ENCODE measurements around the gene PJA1. TPM values are rescaled to one million over a fixed set of nuclear protein-coding genes. Genes with fewer than 3 reads are reported as not detected.

The PJA1 gene
- total and polyA plus RNA-seq, 7 donors, result 3.5 to 13.4 (median 7.4) TPM

DNA sequence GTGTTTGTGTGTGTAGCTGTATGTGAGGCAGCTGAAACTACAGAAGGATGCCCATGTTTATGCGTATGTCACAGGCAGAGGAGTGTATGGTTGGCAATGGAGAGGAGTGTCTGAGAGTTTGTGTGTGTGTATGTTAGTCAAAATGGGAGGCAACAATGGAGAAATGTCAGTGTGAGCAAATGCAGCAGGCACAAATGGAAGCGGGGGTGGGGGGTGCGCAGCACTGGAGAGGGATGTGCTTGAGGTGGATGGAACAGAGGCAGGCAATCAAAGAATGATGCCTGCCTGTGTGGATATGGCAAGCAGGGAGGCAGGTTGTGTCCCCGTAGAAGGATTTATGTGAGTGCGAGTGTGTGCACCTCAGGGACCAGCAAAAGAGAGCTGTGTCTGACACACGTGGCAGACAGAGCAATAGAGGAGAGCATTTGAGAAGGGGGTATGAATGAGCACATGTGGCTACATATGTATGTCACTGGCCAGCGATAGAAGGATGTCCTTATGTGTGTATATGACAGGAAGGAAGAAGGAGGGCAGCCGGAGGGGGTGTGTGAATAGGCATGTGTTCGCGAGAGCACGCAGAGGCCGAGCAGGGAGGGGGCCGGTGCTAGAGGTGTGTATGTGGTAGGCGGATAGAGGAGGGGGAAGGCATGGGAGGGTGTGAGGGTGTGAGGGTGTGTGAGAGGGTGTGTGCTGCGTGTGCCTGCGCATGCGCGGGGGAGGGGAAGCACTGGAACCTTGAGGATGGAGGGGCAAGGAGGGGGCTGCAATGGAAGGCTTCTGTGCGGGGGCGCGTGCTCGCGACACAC is 1.1 kb downstream of the PJA1 start:
- TF ChIP-seq, protein P1, sequence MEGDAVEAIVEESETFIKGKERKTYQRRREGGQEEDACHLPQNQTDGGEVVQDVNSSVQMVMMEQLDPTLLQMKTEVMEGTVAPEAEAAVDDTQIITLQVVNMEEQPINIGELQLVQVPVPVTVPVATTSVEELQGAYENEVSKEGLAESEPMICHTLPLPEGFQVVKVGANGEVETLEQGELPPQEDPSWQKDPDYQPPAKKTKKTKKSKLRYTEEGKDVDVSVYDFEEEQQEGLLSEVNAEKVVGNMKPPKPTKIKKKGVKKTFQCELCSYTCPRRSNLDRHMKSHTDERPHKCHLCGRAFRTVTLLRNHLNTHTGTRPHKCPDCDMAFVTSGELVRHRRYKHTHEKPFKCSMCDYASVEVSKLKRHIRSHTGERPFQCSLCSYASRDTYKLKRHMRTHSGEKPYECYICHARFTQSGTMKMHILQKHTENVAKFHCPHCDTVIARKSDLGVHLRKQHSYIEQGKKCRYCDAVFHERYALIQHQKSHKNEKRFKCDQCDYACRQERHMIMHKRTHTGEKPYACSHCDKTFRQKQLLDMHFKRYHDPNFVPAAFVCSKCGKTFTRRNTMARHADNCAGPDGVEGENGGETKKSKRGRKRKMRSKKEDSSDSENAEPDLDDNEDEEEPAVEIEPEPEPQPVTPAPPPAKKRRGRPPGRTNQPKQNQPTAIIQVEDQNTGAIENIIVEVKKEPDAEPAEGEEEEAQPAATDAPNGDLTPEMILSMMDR (IDR thresholded peaks at IDR 0.05), result no peak
- ATAC-seq (peak; percentile 44 to 71 (median 58)), DNase-seq (peak in 1 of 2 donors; percentile 18)
- H3K4me1 ChIP-seq, result no peaks in the 10 kb centered on the region
- H3K27me3 ChIP-seq (ENCODE audit: insufficient read depth in 3 of 3, low read length in 2 of 3), result peaks cover 0 to 7% (median 0%) of the 10 kb centered on the region in 3 donors
- H3K27ac ChIP-seq, result no peak overlapping the region
- H3K4me3 ChIP-seq, result peak overlapping the region; percentile 76
- WGBS, 3 donors, result 16 to 40% (median 28%) methylated on average over 15 to 23 of the region's 23 CpGs
- H3K36me3 ChIP-seq (ENCODE audit: insufficient read depth in 1 of 2, low read depth in 1 of 2), result peaks cover 0 to 16% of the 10 kb centered on the region in 2 donors
- intact Hi-C loops (cut with DNase I), result loop anchor here in 1 of 2 donors (5.0 to 10.0 kb wide), 3 partner anchors 67 to 269 kb away; no protein-coding TSS in a partner anchor
- H3K9me3 ChIP-seq, result peaks cover 5% of the 10 kb centered on the region

DNA sequence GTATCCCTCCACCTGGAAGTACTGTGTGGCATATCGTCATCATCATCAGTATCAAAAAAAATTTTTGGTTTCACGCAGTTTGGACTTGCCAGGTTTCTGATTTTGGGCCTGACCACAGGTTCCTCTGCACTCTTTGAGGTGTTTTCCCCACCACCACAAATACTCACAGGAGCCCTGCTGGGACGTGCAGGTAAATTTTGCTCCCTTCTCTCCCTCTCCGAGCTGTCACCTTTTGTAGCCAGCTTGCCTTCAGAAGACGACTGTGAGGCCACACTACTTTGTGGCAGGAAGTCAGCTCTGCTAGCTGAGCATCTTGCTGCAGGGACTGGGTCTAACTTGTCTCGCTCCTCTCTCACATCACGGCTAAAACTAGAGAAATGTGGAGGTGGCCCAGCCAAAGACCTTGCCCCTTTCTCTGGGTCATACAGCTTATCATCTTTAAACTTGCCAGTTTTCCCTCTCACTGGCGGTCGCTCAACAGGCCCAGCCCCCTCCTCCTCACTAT is 2.8 kb downstream of the PJA1 start:
- Histone ChIP-seq H3K36me3 (ENCODE audit: insufficient read depth in 1 of 2, low read depth in 1 of 2) (peaks cover 0 to 16% of the 10 kb centered on the region in 2 donors), H3K27ac (no peak overlapping the region), H3K27me3 (ENCODE audit: insufficient read depth in 3 of 3, low read length in 2 of 3) (peaks cover 0 to 19% (median 0%) of the 10 kb centered on the region in 3 donors), H3K4me1 (peaks cover 3% of the 10 kb centered on the region), H3K9me3 (no peaks in the 10 kb centered on the region), H3K4me3 (no peak overlapping the region)
- intact Hi-C loops (cut with DNase I), result loop anchor here in 1 of 2 donors (5.0 to 10.0 kb wide), 3 partner anchors 65 to 268 kb away; no protein-coding TSS in a partner anchor
- TF ChIP-seq, protein P1 (IDR thresholded peaks at IDR 0.05), result no peak
- no peak for ATAC-seq
- DNase-seq, result no peak
- WGBS, 3 donors, result 73 to 88% (median 86%) methylated on average over 9 of the region's 9 CpGs

- Histone ChIP-seq H3K4me1 (peaks cover 3% of the 10 kb centered on the region), H3K27me3 (ENCODE audit: insufficient read depth in 3 of 3, low read length in 2 of 3) (peaks cover 0 to 21% (median 0%) of the 10 kb centered on the region in 3 donors), H3K36me3 (ENCODE audit: insufficient read depth in 1 of 2, low read depth in 1 of 2) (peaks cover 0 to 16% of the 10 kb centered on the region in 2 donors), H3K27ac (no peak overlapping the region), H3K4me3 (no peak overlapping the region), H3K9me3 (no peaks in the 10 kb centered on the region)
- 81 to 91% (median 81%) methylated on average over 25 to 26 of the region's 26 CpGs for WGBS, 3 donors
- DNase-seq (no peak), ATAC-seq (no peak)
- TF ChIP-seq, protein P1 (IDR thresholded peaks at IDR 0.05), result no peak
- intact Hi-C loops (cut with DNase I), result loop anchor here in 1 of 2 donors (5.0 to 10.0 kb wide), 3 partner anchors 65 to 267 kb away; no protein-coding TSS in a partner anchor
Observed at GRCh38 chrX:69161786-69162349, 3.4 kb downstream of the PJA1 start.

GRCh38 chrX:69161371-69161770 is 3.9 kb downstream of the PJA1 start:
- no peak for DNase-seq
- Histone ChIP-seq H3K4me3 (no peak overlapping the region), H3K36me3 (ENCODE audit: insufficient read depth in 1 of 2, low read depth in 1 of 2) (peaks cover 0 to 16% of the 10 kb centered on the region in 2 donors), H3K27ac (no peak overlapping the region), H3K27me3 (ENCODE audit: insufficient read depth in 3 of 3, low read length in 2 of 3) (peaks cover 0 to 25% (median 0%) of the 10 kb centered on the region in 3 donors), H3K4me1 (peaks cover 3% of the 10 kb centered on the region), H3K9me3 (no peaks in the 10 kb centered on the region)
- intact Hi-C loops (cut with DNase I), result loop anchor here in 1 of 2 donors (5.0 to 10.0 kb wide), 3 partner anchors 64 to 267 kb away; no protein-coding TSS in a partner anchor
- 76 to 83% (median 82%) methylated on average over 8 to 10 of the region's 10 CpGs for WGBS, 3 donors
- TF ChIP-seq, protein P1 (IDR thresholded peaks at IDR 0.05), result no peak
- no peak for ATAC-seq
